GM13977 (cell line): ENCODE data around the gene LRRC41.

ENCODE experiments used
- DNase-seq: peaks from one replicate; pipeline ENCODE4 v3.0.0; 2012; ENCODE audit warnings: low spot score
- CTCF ChIP-seq: IDR thresholded peaks from 2 replicates; pipeline ENCODE4 v1.5.1; 2012; ENCODE audit warnings: mild to moderate bottlenecking, control low read depth; ENCODE audit not compliant: insufficient read depth; ENCODE audit errors: extremely low read depth, missing control alignments
- in situ Hi-C: fragments of 300-500 bp; cut with MboI; formaldehyde crosslinking; loops from one replicate; pipeline ENCODE4 v1.12.0; 2022; ENCODE audit warnings: low sequenced_read_pairs, low pct_unique_long_range_greater_than_20kb, mixed read lengths, inconsistent platforms; ENCODE audit not compliant: unreplicated experiment

LRRC41 gene

DNA sequence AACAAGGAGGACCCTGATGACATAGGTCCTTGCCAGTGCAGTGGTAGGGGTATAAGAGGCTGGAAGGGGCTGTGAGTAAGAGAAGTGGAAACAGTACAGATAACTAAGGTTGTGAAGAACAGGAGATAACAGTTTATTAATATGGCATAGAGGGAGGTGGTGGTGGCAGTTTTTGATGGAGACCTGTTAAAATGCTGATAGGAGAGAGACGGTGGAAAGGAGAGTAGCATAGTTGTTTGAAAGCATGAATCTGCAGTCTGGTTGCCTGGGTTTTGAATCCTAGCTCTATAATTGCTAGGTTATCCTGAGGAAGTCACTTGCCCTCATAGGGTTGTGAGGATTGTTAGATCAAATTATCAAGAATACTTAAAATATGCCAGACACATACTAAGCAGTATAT lies 19.4 kb downstream of the LRRC41 start:
- in situ Hi-C loops, result no loop called here
- no peak for TF ChIP-seq CTCF
- no peak for DNase-seq

- no peak for DNase-seq
- in situ Hi-C loops, result no loop called here
- no peak for TF ChIP-seq CTCF
Observed at GRCh38 chr1:46281021-46281420, 22.4 kb downstream of the LRRC41 start.

DNA sequence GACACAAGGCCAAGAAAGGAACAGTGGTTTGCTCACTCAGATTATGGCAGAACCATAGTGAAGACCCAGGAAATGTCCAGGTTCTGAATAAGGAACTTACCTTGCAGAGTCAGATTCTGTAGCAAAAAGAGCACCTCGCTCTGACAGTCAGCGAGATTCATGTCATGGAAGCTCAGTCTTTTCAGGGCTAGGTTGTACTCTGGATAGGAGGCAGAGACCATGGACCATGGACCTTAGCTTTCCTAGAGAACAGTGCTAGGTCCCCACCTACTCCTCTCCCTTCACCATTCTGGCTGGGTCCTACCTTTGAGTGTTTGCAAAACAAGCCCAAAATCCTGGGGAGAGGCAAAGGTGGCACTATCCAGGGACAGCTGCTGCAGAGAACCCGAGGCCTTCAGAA lies 23.3 kb downstream of the LRRC41 start:
- TF ChIP-seq CTCF, result no peak
- DNase-seq, result no peak
- in situ Hi-C loops, result no loop called here

DNA sequence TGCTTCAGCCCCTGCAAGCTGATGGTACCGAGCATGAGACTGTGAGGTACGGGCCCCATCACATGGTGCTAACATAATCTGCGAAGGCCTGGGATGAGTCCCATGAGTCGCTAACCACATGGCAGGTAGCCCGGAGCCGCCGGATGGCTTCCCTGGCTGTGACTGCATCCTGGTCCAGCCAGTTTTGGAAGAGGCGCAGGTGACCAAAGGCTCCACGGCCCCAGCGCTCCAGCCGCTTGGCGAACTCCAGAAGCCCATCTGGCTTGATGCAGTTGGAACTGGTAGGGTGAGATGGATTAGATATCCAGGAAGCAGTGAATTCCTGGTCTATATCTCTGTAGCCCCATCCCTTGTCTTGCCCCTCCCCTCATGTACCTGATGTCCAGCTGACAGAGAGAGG lies 24.6 kb downstream of the LRRC41 start:
- DNase-seq, result no peak
- in situ Hi-C loops, result no loop called here
- TF ChIP-seq CTCF, result no peak

DNA sequence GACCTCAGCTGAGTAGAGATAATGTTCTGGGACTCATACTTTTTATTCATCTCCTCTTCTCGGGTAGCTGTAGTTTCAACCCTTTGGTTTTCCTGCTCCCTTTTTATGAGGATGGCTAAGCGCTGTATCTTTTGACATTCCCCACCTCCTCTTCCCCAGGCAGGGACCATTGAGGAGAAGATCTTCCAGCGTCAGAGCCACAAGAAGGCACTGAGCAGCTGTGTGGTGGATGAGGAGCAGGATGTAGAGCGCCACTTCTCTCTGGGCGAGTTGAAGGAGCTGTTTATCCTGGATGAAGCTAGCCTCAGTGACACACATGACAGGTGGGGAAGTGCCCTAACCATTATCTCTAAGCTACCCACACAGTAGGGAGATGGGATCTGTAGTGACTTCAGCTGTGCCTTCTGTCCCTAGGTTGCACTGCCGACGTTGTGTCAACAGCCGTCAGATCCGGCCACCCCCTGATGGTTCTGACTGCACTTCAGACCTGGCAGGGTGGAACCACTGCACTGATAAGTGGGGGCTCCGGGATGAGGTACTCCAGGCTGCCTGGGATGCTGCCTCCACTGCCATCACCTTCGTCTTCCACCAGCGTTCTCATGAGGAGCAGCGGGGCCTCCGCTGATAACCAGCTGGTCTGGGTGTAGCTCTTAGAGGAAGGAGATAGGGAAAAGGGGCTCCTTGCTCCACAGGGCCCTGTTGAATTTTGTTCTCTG lies 25.6 kb downstream of the LRRC41 start:
- in situ Hi-C loops, result no loop called here
- TF ChIP-seq CTCF, result no peak
- DNase-seq, result no peak

GRCh38 chr1:46275030-46275337 lies 28.4 kb downstream of the LRRC41 start:
- in situ Hi-C loops, result no loop called here
- no peak for DNase-seq
- TF ChIP-seq CTCF, result no peak

DNA sequence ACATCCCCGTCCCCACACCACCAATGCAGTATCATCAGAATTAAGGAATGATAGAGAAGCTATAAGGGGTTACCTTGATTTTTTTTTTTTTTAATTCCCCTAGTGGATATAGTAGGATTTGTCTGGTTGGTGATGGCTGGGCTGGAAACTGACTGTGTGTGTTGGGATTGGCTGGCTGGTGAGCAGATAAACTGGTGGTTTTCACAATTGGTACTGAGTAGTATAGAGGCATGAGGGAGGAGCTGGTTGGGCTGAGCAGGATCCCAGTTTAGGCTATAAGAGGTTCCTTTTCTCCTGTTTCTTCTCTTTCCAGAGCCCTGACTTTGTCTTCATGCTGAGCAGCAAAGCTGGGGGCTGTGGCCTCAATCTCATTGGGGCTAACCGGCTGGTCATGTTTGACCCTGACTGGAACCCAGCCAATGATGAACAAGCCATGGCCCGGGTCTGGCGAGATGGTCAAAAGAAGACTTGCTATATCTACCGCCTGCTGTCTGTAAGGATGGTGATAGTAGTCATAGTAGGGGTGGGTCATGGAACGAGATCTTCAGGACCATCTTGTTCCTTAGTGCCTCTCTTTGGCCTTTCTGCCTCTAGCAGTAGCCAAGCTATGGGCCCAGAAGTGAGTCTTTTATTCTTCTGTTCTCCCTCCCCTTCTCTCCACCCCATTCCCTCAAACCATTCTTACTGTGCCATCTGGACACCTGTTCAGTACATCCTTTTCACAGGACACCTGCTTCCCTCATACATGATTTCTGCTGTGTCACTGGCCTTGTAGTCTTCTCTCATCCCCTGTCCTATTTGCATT lies 29.0 kb downstream of the LRRC41 start:
- no peak for TF ChIP-seq CTCF
- in situ Hi-C loops, result no loop called here
- DNase-seq, result no peak
